Endothelial cell of umbilical vein (primary cell): ENCODE data around the gene NUTM2B.
"Not testable (repeated sequence)": the region's sequence is repeated elsewhere in the genome, so short reads cannot be mapped to it uniquely, and the experiment has no call there.

Source experiments
- CTCF ChIP-seq, 2 donors: IDR thresholded peaks; 1 replicate in 1 of 2; 2 replicates in 1 of 2; pipeline ENCODE4 v1.5.1; 2011; ENCODE audit warnings: low read length in 2 of 2, mild to moderate bottlenecking in 2 of 2, moderate library complexity in 2 of 2, control low read depth in 1 of 2, inconsistent platforms in 1 of 2, low read depth in 1 of 2; ENCODE audit not compliant: insufficient read depth in 1 of 2; ENCODE audit errors: extremely low read depth in 1 of 2
- EZH2 ChIP-seq: IDR thresholded peaks from 2 replicates; pipeline ENCODE4 v1.6.1; 2012; ENCODE audit warnings: borderline replicate concordance, low read depth, mild to moderate bottlenecking, moderate library complexity, low read length, inconsistent platforms; ENCODE audit not compliant: severe bottlenecking
- JUN ChIP-seq: IDR thresholded peaks from 2 replicates; pipeline ENCODE4 v1.6.1; 2011; ENCODE audit warnings: borderline replicate concordance, low read depth; ENCODE audit not compliant: insufficient read length, insufficient read depth
- MAX ChIP-seq: IDR thresholded peaks from 2 replicates; pipeline ENCODE4 v1.6.1; 2011; ENCODE audit not compliant: insufficient read depth, insufficient read length
- MYC ChIP-seq: IDR thresholded peaks from one replicate; pipeline ENCODE4 v1.6.1; 2011; ENCODE audit warnings: mild to moderate bottlenecking, low read depth, low read length
- POLR2A ChIP-seq: IDR thresholded peaks from 2 replicates; pipeline ENCODE4 v1.6.1; 2012; ENCODE audit warnings: low read depth, mild to moderate bottlenecking, control low read depth, low read length
- POLR2AphosphoS5 ChIP-seq: IDR thresholded peaks from 2 replicates; pipeline ENCODE4 v1.6.1; 2012; ENCODE audit warnings: low read depth, mild to moderate bottlenecking, control low read depth, low read length, moderate library complexity; ENCODE audit not compliant: insufficient read depth

- TF ChIP-seq JUN; CTCF (IDR thresholded peaks at IDR 0.05; ENCODE audit: extremely low read depth in 1 of 2, insufficient read depth in 1 of 2, low read depth in 1 of 2, low read length in 2 of 2); POLR2AphosphoS5; POLR2A; EZH2; MAX; MYC: not testable (repeated sequence)
Observed at GRCh38 chr10:79696596-79696995, 6.4 kb upstream of the NUTM2B start.
